Mammary epithelial cell (primary cell): ENCODE measurements around the gene FMNL1.

ENCODE experiments used
- EZH2 ChIP-seq: IDR thresholded peaks from 2 replicates; pipeline ENCODE4 v1.6.1; 2012; ENCODE audit warnings: low read length, inconsistent platforms, borderline replicate concordance
- TF ChIP-seq, protein P1 (sequence below), 2 donors: IDR thresholded peaks in 1 of 2; conservative IDR thresholded peaks in 1 of 2; 2 replicates each; pipeline ENCODE4 v1.5.1; 2011 to 2012; ENCODE audit warnings: inconsistent platforms in 2 of 2, low read length in 2 of 2, mild to moderate bottlenecking in 2 of 2, control low read depth in 1 of 2, low read depth in 1 of 2; ENCODE audit not compliant: insufficient read depth in 1 of 2; ENCODE audit errors: extremely low read depth in 1 of 2

DNA sequence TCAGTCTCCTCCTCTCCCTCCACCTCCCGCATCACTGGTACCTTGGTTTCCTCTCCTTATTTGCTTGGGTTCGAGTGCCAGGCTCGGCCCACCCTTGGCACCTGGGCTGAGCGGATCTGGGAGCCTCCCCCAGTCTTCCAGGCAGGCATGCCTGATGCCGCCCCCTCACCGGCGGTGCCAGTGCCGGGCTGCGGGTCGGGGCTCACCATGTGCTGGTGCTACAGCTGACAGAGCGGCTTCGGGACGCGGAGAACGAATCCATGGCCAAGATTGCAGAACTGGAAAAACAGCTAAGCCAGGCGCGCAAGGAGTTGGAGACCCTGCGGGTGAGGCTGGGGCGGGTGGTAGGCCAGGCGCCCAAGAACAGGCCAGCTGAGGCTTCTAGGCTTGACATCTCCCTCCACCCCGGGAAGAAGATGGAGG, 19.2 kb downstream of the FMNL1 start:
- TF ChIP-seq EZH2: no peak
- TF ChIP-seq, protein P1, sequence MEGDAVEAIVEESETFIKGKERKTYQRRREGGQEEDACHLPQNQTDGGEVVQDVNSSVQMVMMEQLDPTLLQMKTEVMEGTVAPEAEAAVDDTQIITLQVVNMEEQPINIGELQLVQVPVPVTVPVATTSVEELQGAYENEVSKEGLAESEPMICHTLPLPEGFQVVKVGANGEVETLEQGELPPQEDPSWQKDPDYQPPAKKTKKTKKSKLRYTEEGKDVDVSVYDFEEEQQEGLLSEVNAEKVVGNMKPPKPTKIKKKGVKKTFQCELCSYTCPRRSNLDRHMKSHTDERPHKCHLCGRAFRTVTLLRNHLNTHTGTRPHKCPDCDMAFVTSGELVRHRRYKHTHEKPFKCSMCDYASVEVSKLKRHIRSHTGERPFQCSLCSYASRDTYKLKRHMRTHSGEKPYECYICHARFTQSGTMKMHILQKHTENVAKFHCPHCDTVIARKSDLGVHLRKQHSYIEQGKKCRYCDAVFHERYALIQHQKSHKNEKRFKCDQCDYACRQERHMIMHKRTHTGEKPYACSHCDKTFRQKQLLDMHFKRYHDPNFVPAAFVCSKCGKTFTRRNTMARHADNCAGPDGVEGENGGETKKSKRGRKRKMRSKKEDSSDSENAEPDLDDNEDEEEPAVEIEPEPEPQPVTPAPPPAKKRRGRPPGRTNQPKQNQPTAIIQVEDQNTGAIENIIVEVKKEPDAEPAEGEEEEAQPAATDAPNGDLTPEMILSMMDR (conservative IDR thresholded peaks at IDR 0.05 in 1 of 2, IDR thresholded peaks at IDR 0.05 in 1 of 2; ENCODE audit: extremely low read depth in 1 of 2, insufficient read depth in 1 of 2, low read depth in 1 of 2, low read length in 2 of 2): no peak
